IMR-90 (cell line): ENCODE results near the gene KLK11. TPM values are rescaled to one million over a fixed set of nuclear protein-coding genes. Genes with fewer than 3 reads are reported as not detected.

Experiments used
- ATAC-seq: fragments of 200-7000 bp; cut with Tn5 transposase; 2 replicates; pipeline ENCODE4 v1.9.1; 2020; ENCODE audit warnings: low read depth, mild to moderate bottlenecking, moderate library complexity
- BruUV-seq: library from RNA; stranded (reverse); fragments of 400-500 nt; replicated peaks from 2 replicates; lab custom pipeline; 2021; lab: Mats Ljungman, UMichigan
- CTCF ChIA-PET: fragments of 300-600 bp; formaldehyde crosslinking; extraction: SDS; loops from one replicate; lab custom pipeline; 2021; ENCODE audit warnings: antibody characterized with exemption; lab: Yijun Ruan, JAX
- POLR2A ChIA-PET: fragments of 300-600 bp; sonication (Branson Sonifier 250); formaldehyde crosslinking; loops from one replicate; lab custom pipeline; 2022; ENCODE audit warnings: antibody characterized with exemption; ENCODE audit not compliant: unreplicated experiment; lab: Charles Lee
- DNase-seq: peaks from one replicate; pipeline ENCODE4 v3.0.0; 2013
- H2AFZ ChIP-seq: replicated peaks from 2 replicates; pipeline ENCODE3; 2013; ENCODE audit warnings: low read length, mild to moderate bottlenecking; ENCODE audit not compliant: poor library complexity
- H2AK5ac ChIP-seq: 2 replicates; pipeline ENCODE4 v1.6.1; 2013; ENCODE audit warnings: low read depth, low read length, inconsistent platforms
- H2AK9ac ChIP-seq: replicated peaks from 2 replicates; pipeline ENCODE3; 2013; ENCODE audit warnings: mild to moderate bottlenecking, low read depth, low read length, moderate library complexity; ENCODE audit not compliant: poor library complexity
- H2BK120ac ChIP-seq: 2 replicates; pipeline ENCODE4 v1.6.1; 2013; ENCODE audit warnings: low read depth, low read length, inconsistent platforms
- H2BK15ac ChIP-seq: 3 replicates; pipeline ENCODE4 v1.6.1; 2013; ENCODE audit warnings: low read depth, low read length, inconsistent platforms
- H2BK20ac ChIP-seq: 2 replicates; pipeline ENCODE4 v1.6.1; 2013; ENCODE audit warnings: low read depth, mild to moderate bottlenecking, inconsistent platforms, low read length, moderate library complexity
- H2BK5ac ChIP-seq: 2 replicates; pipeline ENCODE4 v1.6.1; 2013; ENCODE audit warnings: mild to moderate bottlenecking, low read depth, low read length, inconsistent platforms; ENCODE audit not compliant: poor library complexity, severe bottlenecking
- H3K14ac ChIP-seq: replicated peaks from 2 replicates; pipeline ENCODE4 v1.6.1; 2013; ENCODE audit warnings: low read depth, low read length, inconsistent platforms
- H3K18ac ChIP-seq: 2 replicates; pipeline ENCODE4 v1.6.1; 2013; ENCODE audit warnings: low read depth, low read length, control low read depth
- H3K23ac ChIP-seq: 2 replicates; pipeline ENCODE4 v1.6.1; 2013; ENCODE audit warnings: low read depth, low read length, inconsistent platforms
- H3K27ac ChIP-seq: 2 replicates; pipeline ENCODE4 v1.5.1; 2013; ENCODE audit warnings: mild to moderate bottlenecking, control low read depth, low read length; ENCODE audit not compliant: insufficient read depth
- H3K27me3 ChIP-seq: 2 replicates; pipeline ENCODE4 v1.6.1; 2013; ENCODE audit warnings: low read length; ENCODE audit not compliant: control insufficient read depth, insufficient read depth
- H3K36me3 ChIP-seq: 2 replicates; pipeline ENCODE4 v1.6.1; 2013; ENCODE audit warnings: low read length, mixed read lengths; ENCODE audit not compliant: control insufficient read depth, insufficient read depth
- H3K4ac ChIP-seq: 2 replicates; pipeline ENCODE4 v1.6.1; 2013; ENCODE audit warnings: low read depth, low read length, inconsistent platforms
- H3K4me1 ChIP-seq: 2 replicates; pipeline ENCODE4 v1.6.1; 2013; ENCODE audit warnings: low read length, mixed read lengths; ENCODE audit not compliant: control insufficient read depth, insufficient read depth
- H3K4me2 ChIP-seq: 2 replicates; pipeline ENCODE4 v1.6.1; 2013; ENCODE audit warnings: low read depth, mild to moderate bottlenecking, control low read depth, low read length, moderate library complexity
- H3K4me3 ChIP-seq: 2 replicates; pipeline ENCODE4 v1.5.1; 2013; ENCODE audit warnings: low read depth, mild to moderate bottlenecking, control low read depth, low read length, moderate library complexity; ENCODE audit not compliant: insufficient read depth
- H3K56ac ChIP-seq: 2 replicates; pipeline ENCODE4 v1.6.1; 2013; ENCODE audit warnings: low read length, inconsistent platforms; ENCODE audit not compliant: insufficient read depth; ENCODE audit errors: extremely low read depth
- H3K79me1 ChIP-seq, 2 experiments: 2 replicates each; pipeline ENCODE4 v1.6.1; 2013; ENCODE audit warnings: low read length in 2 of 2, inconsistent platforms in 1 of 2, low read depth in 1 of 2
- H3K9ac ChIP-seq: 2 replicates; pipeline ENCODE4 v1.6.1; 2013; ENCODE audit warnings: low read depth, low read length, control low read depth
- H3K9me1 ChIP-seq: 2 replicates; pipeline ENCODE4 v1.6.1; 2013; ENCODE audit warnings: low read length, inconsistent platforms; ENCODE audit not compliant: insufficient read depth
- H3K9me3 ChIP-seq: 2 replicates; pipeline ENCODE4 v1.6.1; 2013; ENCODE audit warnings: low read length; ENCODE audit not compliant: control insufficient read depth, insufficient read depth
- H4K20me1 ChIP-seq: 2 replicates; pipeline ENCODE4 v1.6.1; 2013; ENCODE audit warnings: low read length, inconsistent platforms; ENCODE audit not compliant: insufficient read depth
- H4K5ac ChIP-seq: 2 replicates; pipeline ENCODE4 v1.6.1; 2013; ENCODE audit warnings: mild to moderate bottlenecking, low read depth, low read length, control low read depth
- H4K8ac ChIP-seq, 2 experiments: 2 replicates each; pipeline ENCODE4 v1.6.1; 2013; ENCODE audit warnings: low read depth in 2 of 2, low read length in 2 of 2, control low read depth in 1 of 2, inconsistent platforms in 1 of 2
- H4K91ac ChIP-seq: 2 replicates; pipeline ENCODE4 v1.6.1; 2013; ENCODE audit warnings: low read depth, low read length, inconsistent platforms; ENCODE audit not compliant: insufficient read depth
- BHLHE40 ChIP-seq: fragments of 150-350 bp; IDR thresholded peaks from 2 replicates; pipeline ENCODE4 v1.6.1; 2016; ENCODE audit warnings: mild to moderate bottlenecking, low read depth, low read length
- CHD1 ChIP-seq: IDR thresholded peaks from 2 replicates; pipeline ENCODE4 v1.6.1; 2012; ENCODE audit warnings: low read depth, low read length, improper control_type of control experiment
- MAFK ChIP-seq: IDR thresholded peaks from 2 replicates; pipeline ENCODE4 v1.6.1; 2012; ENCODE audit warnings: low read depth, low read length, improper control_type of control experiment
- MAZ ChIP-seq: IDR thresholded peaks from 2 replicates; pipeline ENCODE4 v1.6.1; 2012; ENCODE audit warnings: low read depth, mild to moderate bottlenecking, low read length, improper control_type of control experiment, moderate library complexity, borderline replicate concordance
- POLR2A ChIP-seq: IDR thresholded peaks from 2 replicates; pipeline ENCODE4 v1.6.1; 2012; ENCODE audit warnings: mild to moderate bottlenecking, low read depth, low read length
- RAD21 ChIP-seq: IDR thresholded peaks from 2 replicates; pipeline ENCODE4 v1.6.1; 2012; ENCODE audit warnings: low read length, improper control_type of control experiment
- RCOR1 ChIP-seq: IDR thresholded peaks from 2 replicates; pipeline ENCODE4 v1.6.1; 2012; ENCODE audit warnings: mild to moderate bottlenecking, low read length, improper control_type of control experiment; ENCODE audit not compliant: insufficient replicate concordance
- RFX5 ChIP-seq: IDR thresholded peaks from 2 replicates; pipeline ENCODE4 v1.8.0; 2012; ENCODE audit warnings: low read depth, mild to moderate bottlenecking, low read length, moderate library complexity
- WGBS, 2 experiments: methylation state at CpG; one replicate each; pipeline versions ENCODE4 v1.1.5 to v1.1.7; 2013; ENCODE audit warnings: missing lambda C conversion rate in 2 of 2; ENCODE audit not compliant: insufficient read length in 1 of 2; ENCODE audit errors: extremely low coverage in 2 of 2; 5-methylcytosine and 5-hydroxymethylcytosine counted together
- dilution Hi-C: fragments of 300-500 bp; cut with HindIII; formaldehyde crosslinking; loops from one replicate; pipeline ENCODE4 v1.14.3; 2018; ENCODE audit warnings: low sequenced_read_pairs; ENCODE audit not compliant: unreplicated experiment
- in situ Hi-C: fragments of 300-500 bp; cut with MboI; formaldehyde crosslinking; loops from 3 replicates; pipeline ENCODE4 v1.14.3; 2019; ENCODE audit warnings: low sequenced_read_pairs, inconsistent platforms, mixed read lengths
- intact Hi-C: fragments of 100-400 bp; cut with micrococcal nuclease; formaldehyde crosslinking; loops from 2 replicates; pipeline ENCODE4 v1.10.0; 2022
- polyA plus RNA-seq, 3 experiments: library from polyadenylated mRNA; depleted of rRNA; stranded (reverse); fragments of >200 nt; gene quantifications; 2 replicates each; pipeline ENCODE4 v1.2.3, GENCODE V29; 2012; ENCODE audit warnings: low replicate concordance in 1 of 3
- total RNA-seq: library from RNA; depleted of rRNA; stranded (reverse); fragments of >200 nt; gene quantifications from 2 replicates; pipeline ENCODE4 v1.2.3, GENCODE V29; 2012
- TF ChIP-seq, protein P1 (sequence below): fragments of 150-350 bp; IDR thresholded peaks from 2 replicates; pipeline ENCODE4 v1.6.1; 2017; ENCODE audit warnings: mild to moderate bottlenecking, antibody characterized with exemption, low read length, low read depth
- TF ChIP-seq, protein P2 (sequence below): fragments of 150-350 bp; IDR thresholded peaks from 2 replicates; pipeline ENCODE4 v1.6.1; 2016; ENCODE audit warnings: low read depth, mild to moderate bottlenecking, low read length, moderate library complexity, borderline replicate concordance

Gene KLK11
- total and polyA plus RNA-seq, 2 of the 4 experiments (the other 2 are of a cell fraction), result not detected

DNA sequence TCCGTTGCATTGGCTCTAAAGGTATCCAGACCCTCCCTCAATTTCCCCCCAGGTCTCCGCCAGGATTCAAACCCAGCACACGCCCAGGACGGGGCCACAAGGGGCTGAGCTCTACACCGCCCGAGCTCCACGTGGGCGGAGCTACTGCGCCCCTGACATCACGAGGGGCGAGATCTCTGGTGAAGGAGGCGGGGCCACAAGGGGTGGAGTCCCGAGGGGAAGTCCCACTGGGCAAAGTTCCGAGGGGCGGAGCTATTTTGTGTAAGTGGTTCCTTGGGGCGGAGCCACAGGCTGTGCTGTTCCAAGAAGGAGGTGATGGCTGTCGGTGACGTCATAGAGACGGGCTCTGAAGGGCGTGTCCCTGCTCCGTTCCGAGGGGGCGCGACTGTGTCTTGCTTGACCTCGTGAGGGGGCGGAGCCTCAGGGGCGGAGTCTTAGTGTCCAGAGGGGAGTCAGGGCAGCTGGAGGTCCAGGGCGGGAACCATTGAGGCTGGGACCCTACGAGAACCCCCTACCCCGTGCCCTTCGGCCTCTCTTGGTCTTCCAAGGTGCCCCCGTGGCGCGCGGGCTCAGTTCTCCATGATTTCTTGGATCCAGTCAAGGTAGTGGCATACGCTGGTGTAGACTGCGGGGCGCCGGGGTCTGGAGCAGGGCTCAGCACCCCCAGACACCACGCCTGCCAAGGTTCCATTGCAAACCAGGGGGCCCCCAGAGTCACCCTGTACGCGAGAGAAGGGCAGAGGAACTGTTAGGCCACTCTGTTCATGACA lies 23.7 kb downstream of the KLK11 start:
- POLR2A ChIA-PET, result no interaction called here

More for the DNA sequence above, 23.7 kb downstream of the KLK11 start:
- WGBS, 2 experiments, result 59% methylated on average over 14 of the region's 42 CpGs; no CpG with 5 or more reads in 1 of the 2 experiments
- Histone ChIP-seq H3K27me3 (no peaks in the 10 kb centered on the region), H3K27ac (no peak overlapping the region), H3K9ac (no peak overlapping the region), H3K4me2 (no peak overlapping the region), H4K91ac (no peak overlapping the region), H3K18ac (no peak overlapping the region), H2BK120ac (no peak overlapping the region), H4K5ac (no peak overlapping the region), H2BK20ac (no peak overlapping the region), H2BK5ac (no peak overlapping the region), H3K9me3 (peaks cover 10% of the 10 kb centered on the region), H3K23ac (no peak overlapping the region), H3K9me1 (no peaks in the 10 kb centered on the region), H3K4me1 (no peaks in the 10 kb centered on the region), H2BK15ac (no peak overlapping the region), H2AK9ac (no peak overlapping the region), H2AFZ (peak overlapping the region; percentile 2), H2AK5ac (no peak overlapping the region), H3K56ac (no peak overlapping the region), H3K79me1 (no peaks in the 10 kb centered on the region), H3K4ac (no peak overlapping the region), H3K36me3 (no peaks in the 10 kb centered on the region), H4K20me1 (no peaks in the 10 kb centered on the region; the same call in 1 of the 2 replicates), H3K4me3 (no peak overlapping the region), H3K14ac (no peak overlapping the region), H4K8ac (no peak overlapping the region)
- BruUV-seq, result no TSS peak
- TF ChIP-seq, protein P1, sequence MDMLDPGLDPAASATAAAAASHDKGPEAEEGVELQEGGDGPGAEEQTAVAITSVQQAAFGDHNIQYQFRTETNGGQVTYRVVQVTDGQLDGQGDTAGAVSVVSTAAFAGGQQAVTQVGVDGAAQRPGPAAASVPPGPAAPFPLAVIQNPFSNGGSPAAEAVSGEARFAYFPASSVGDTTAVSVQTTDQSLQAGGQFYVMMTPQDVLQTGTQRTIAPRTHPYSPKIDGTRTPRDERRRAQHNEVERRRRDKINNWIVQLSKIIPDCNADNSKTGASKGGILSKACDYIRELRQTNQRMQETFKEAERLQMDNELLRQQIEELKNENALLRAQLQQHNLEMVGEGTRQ, result no peak
- TF ChIP-seq RAD21, result no peak
- TF ChIP-seq CHD1, result no peak
- TF ChIP-seq, protein P2, sequence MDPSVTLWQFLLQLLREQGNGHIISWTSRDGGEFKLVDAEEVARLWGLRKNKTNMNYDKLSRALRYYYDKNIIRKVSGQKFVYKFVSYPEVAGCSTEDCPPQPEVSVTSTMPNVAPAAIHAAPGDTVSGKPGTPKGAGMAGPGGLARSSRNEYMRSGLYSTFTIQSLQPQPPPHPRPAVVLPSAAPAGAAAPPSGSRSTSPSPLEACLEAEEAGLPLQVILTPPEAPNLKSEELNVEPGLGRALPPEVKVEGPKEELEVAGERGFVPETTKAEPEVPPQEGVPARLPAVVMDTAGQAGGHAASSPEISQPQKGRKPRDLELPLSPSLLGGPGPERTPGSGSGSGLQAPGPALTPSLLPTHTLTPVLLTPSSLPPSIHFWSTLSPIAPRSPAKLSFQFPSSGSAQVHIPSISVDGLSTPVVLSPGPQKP, result no peak
- TF ChIP-seq RFX5, result no peak
- no peak for TF ChIP-seq RCOR1
- no peak for TF ChIP-seq POLR2A
- TF ChIP-seq BHLHE40, result no peak
- TF ChIP-seq MAFK, result no peak
- TF ChIP-seq MAZ, result no peak
- intact Hi-C loops (no loop called here), dilution Hi-C loops (no loop called here), in situ Hi-C loops (no loop called here)
- ATAC-seq (no peak), DNase-seq (no peak)
- CTCF ChIA-PET, result no interaction called here
